ENCODE measurements around the gene KDM6B.
"Not testable (repeated sequence)": the region's sequence is repeated elsewhere in the genome, so short reads cannot be mapped to it uniquely, and the experiment has no call there.

The KDM6B gene

GRCh38 chr17:7862692-7863437 lies 28.8 kb downstream of the KDM6B start (continued):
- TF ChIP-seq AEBP2 (tag by site-specific recombination; IDR thresholded peaks at IDR 0.05; ENCODE audit: borderline replicate concordance) (no peak), ZNF596 (tag by site-specific recombination; IDR thresholded peaks at IDR 0.05) (no peak), KLF8 (tag by site-specific recombination; IDR thresholded peaks at IDR 0.05) (peak; percentile 20; the same call in 1 of the 2 replicates), ZBTB26 (tag by site-specific recombination; optimal IDR thresholded peaks at IDR 0.05) (no peak), ZNF529 (tag by site-specific recombination; IDR thresholded peaks at IDR 0.05; ENCODE audit: insufficient replicate concordance) (no peak), PATZ1 (tag by site-specific recombination; IDR thresholded peaks at IDR 0.05) (0 out of 2 replicates have a peak, but pooled peaks have one; percentile 32), ZNF658 (tag by site-specific recombination; IDR thresholded peaks at IDR 0.05) (no peak), ZNF292 (tag by site-specific recombination; IDR thresholded peaks at IDR 0.05; ENCODE audit: borderline replicate concordance, low read depth) (no peak), ZNF561 (tag by site-specific recombination; IDR thresholded peaks at IDR 0.05; ENCODE audit: borderline replicate concordance) (0 out of 2 replicates have a peak, but pooled peaks have one; percentile 41), ZNF677 (tag by site-specific recombination; IDR thresholded peaks at IDR 0.05) (no peak), ZNF654 (tag by site-specific recombination; IDR thresholded peaks at IDR 0.05; ENCODE audit: low read depth) (peak; percentile 89), IKZF3 (tag by site-specific recombination; IDR thresholded peaks at IDR 0.05) (peak; percentile 94)

GRCh38 chr17:7864384-7864783 lies 30.4 kb downstream of the KDM6B start:
- not testable (repeated sequence) for H3K4me1 ChIP-seq (ENCODE audit: control insufficient read depth, insufficient read depth, low read length); H3K4me3 ChIP-seq (ENCODE audit: low read depth, low read length); H3K27ac ChIP-seq (ENCODE audit: extremely low read depth, low read depth, low read length); H3K9me3 ChIP-seq (ENCODE audit: control insufficient read depth, insufficient read depth, low read depth, low read length)
- TF ChIP-seq ZNF121 (tag by site-specific recombination; IDR thresholded peaks at IDR 0.05), result peak; percentile 72; the same call in 1 of the 2 replicates
- TF ChIP-seq KLF1 (tag by site-specific recombination; IDR thresholded peaks at IDR 0.05), result peak; percentile 40; the same call in 1 of the 2 replicates
- peaks cover 46 to 79% of the 10 kb centered on the region in 2 experiments for H3K36me3 ChIP-seq (ENCODE audit: control insufficient read depth in 2 of 2, insufficient read depth in 1 of 2, low read length in 2 of 2)
- ChIA-PET POLR2A (interaction anchor here (0.7 kb wide), 1 partner anchor 281 kb away, joined by 4 read pairs; the partner anchor contains the start of gene MPDU1), CTCF (interaction anchor here (0.9 to 14.4 kb wide), 20 partner anchors 7 to 192 kb away, joined by 3 to 141 read pairs (median 6); partner anchors contain the start of genes CHD3, NAA38 and RNF227)

- CTCF ChIA-PET, result interaction anchor here (0.5 to 14.4 kb wide), 13 partner anchors 8 to 396 kb away, joined by 3 to 141 read pairs (median 4); partner anchors contain the start of gene NAA38
- peaks cover 43 to 71% of the 10 kb centered on the region in 2 experiments for H3K36me3 ChIP-seq (ENCODE audit: control insufficient read depth in 2 of 2, insufficient read depth in 1 of 2, low read length in 2 of 2)
- no peak for TF ChIP-seq ZNF112 (tag by site-specific recombination; IDR thresholded peaks at IDR 0.05)
- no peak for TF ChIP-seq ZNF394 (tag by site-specific recombination; IDR thresholded peaks at IDR 0.05; ENCODE audit: borderline replicate concordance)
- TF ChIP-seq ZNF280C (tag by site-specific recombination; IDR thresholded peaks at IDR 0.05), result no peak
- TF ChIP-seq ZNF501 (tag by site-specific recombination; IDR thresholded peaks at IDR 0.05), result no peak
- peak; percentile 61 for TF ChIP-seq ZNF341 (tag by site-specific recombination; IDR thresholded peaks at IDR 0.05; ENCODE audit: low read depth)
- TF ChIP-seq SETDB1 (IDR thresholded peaks at IDR 0.05; ENCODE audit: insufficient read length, low read length), result peak; percentile 81
- no peak for TF ChIP-seq ZNF23 (tag by site-specific recombination; IDR thresholded peaks at IDR 0.05; ENCODE audit: borderline replicate concordance)
- TF ChIP-seq KLF7 (tag by site-specific recombination; IDR thresholded peaks at IDR 0.05; ENCODE audit: borderline replicate concordance), result no peak
Observed at GRCh38 chr17:7864995-7865650, 31.1 kb downstream of the KDM6B start.

More at GRCh38 chr17:7864995-7865650, 31.1 kb downstream of the KDM6B start:
- Histone ChIP-seq H3K9me3 (ENCODE audit: control insufficient read depth, insufficient read depth, low read depth, low read length) (no peaks in the 10 kb centered on the region), H3K4me1 (ENCODE audit: control insufficient read depth, insufficient read depth, low read length) (peaks cover 2% of the 10 kb centered on the region), H3K4me3 (ENCODE audit: low read depth, low read length) (no peak overlapping the region), H3K27ac (ENCODE audit: extremely low read depth, low read depth, low read length) (no peak overlapping the region)
- POLR2A ChIA-PET, result interaction anchor here (0.6 to 1.5 kb wide), 3 partner anchors 52 to 121 kb away, joined by 3 to 6 read pairs (median 6); partner anchors contain the start of genes CNTROB and TRAPPC1
